ENCODE results near the gene CARD14. TPM values are rescaled to one million over a fixed set of nuclear protein-coding genes. Genes with fewer than 3 reads are reported as not detected.

Gene CARD14
- polyA plus RNA-seq, 3 donors: 0.06 to 0.10 TPM; not detected in 1

DNA sequence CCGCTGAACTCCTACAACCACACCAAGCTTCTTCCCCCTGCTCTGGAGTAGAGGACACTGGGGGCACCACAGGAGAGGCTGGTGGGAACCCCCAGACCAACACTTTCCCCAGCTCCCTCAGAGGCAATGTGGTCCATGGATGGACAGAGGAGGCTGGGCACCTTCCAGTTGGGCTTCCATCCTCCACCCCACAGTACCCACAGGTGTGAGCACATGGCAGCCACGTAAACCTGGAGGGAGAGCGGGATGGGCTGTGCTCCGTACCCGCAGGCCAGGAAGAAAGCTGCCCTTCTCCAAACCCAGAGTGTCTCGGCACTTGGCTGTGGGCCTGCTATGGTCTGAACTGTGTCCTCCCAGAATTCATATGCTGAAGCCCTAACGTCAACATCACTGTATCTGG is 48.6 kb downstream of the CARD14 start:
- no peak overlapping the region for H3K27ac ChIP-seq (ENCODE audit: low read depth, low read length)

GRCh38 chr17:80219013-80219762 is 49.4 kb downstream of the CARD14 start:
- no peak overlapping the region for H3K27ac ChIP-seq (ENCODE audit: low read depth, low read length)
- WGBS, 3 donors: 22 to 28% (median 24%) methylated on average over 15 of the region's 15 CpGs

More for the DNA sequence above, 48.6 kb downstream of the CARD14 start:
- WGBS, 3 donors: 85 to 90% (median 88%) methylated on average over 7 of the region's 7 CpGs

GRCh38 chr17:80219763-80220053 is 49.9 kb downstream of the CARD14 start:
- WGBS, 3 donors: 0 to 4% (median 2%) methylated on average over 4 to 5 of the region's 5 CpGs
- peak overlapping the region; percentile 13 for H3K27ac ChIP-seq (ENCODE audit: low read depth, low read length)

DNA sequence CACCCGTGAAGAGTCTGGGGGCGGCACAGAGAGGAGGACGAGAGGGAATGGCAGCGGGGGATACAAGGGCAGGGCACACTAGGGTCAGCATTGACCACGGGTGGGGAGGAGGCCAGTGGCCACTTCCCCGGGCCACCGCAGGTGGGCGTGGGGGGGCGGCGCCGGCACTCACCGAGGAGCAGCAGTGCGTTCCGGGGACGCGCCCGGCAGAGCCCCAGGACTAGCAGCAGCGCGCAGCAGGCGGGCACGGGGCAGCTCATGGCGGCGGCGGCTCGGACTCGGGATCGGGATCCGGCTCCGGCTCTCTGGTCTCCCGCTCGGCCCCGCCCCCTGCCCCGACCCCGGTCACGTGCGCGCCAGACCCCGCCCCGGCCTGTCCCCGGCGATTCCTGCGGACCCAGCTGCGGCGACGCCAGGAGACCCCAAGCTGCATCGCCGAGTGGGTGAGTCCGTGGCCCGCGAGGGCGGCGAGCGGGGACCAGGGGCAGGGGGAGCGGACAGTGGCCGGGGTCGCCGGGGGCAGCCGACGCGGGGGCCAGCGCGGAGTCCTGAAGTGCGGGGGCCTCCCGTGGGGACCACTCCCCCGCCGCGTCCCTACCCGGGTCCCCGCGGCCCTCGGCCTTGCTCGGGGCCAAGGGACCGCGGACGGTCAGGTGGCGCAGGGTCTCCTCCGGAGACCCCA is 50.4 kb downstream of the CARD14 start, which contains the start of the genes SGSH and SLC26A11:
Gene SGSH, minus strand, starts transcription at position 280 of the 682 bp plus-strand sequence. Its CDS starts 20 bp downstream, at position 260.
Gene SLC26A11, plus strand, starts transcription at position 374 of the 682 bp plus-strand sequence. CDS start 1,134 bp downstream, outside the sequence.
- H3K27ac ChIP-seq (ENCODE audit: low read depth, low read length): peak within 1 kb of the TSS; percentile 13
- WGBS, 3 donors: 1% methylated on average over 38 to 77 of the region's 77 CpGs

- no peak overlapping the region for H3K27ac ChIP-seq (ENCODE audit: low read depth, low read length)
- 7 to 13% (median 8%) methylated on average over 38 to 41 of the region's 41 CpGs for WGBS, 3 donors
These were observed 50.9 kb downstream of the CARD14 start for GRCh38 chr17:80220736-80221215.

- WGBS, 3 donors: 80 to 84% (median 82%) methylated on average over 28 to 29 of the region's 29 CpGs
- no peak overlapping the region for H3K27ac ChIP-seq (ENCODE audit: low read depth, low read length)
These were observed 51.7 kb downstream of the CARD14 start for GRCh38 chr17:80221351-80222105.

DNA sequence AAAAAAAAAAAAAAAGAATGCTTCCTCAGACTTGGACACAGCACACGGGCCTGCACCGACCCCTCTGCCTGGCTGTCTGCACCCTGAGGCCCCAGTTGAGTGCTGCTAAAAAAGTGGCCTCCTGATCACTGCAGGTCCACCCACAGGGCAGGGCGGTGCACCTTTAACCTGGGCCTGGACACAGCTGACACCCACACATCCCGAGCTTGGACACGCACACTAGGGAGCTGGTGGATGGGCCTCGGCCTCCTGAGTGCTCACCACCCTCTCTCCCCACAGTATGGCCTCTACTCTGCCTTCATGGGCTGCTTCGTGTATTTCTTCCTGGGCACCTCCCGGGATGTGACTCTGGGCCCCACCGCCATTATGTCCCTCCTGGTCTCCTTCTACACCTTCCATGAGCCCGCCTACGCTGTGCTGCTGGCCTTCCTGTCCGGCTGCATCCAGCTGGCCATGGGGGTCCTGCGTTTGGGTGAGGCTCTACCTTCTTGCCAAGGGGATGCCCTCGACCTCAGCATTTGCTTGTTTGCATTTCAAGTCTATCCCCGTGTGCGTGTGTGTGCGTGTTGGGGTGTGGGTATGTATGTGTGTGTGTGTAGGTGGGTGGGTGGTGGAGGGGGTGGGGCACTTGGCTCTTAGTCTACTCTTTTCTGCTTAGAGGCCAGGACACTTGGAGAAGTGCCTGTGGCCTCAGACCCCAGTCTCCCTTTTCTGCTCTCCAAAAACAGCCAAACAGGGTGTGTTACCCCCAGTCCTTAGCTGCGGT is 52.7 kb downstream of the CARD14 start:
- 87 to 92% (median 91%) methylated on average over 17 to 18 of the region's 18 CpGs for WGBS, 3 donors
- no peak overlapping the region for H3K27ac ChIP-seq (ENCODE audit: low read depth, low read length)

DNA sequence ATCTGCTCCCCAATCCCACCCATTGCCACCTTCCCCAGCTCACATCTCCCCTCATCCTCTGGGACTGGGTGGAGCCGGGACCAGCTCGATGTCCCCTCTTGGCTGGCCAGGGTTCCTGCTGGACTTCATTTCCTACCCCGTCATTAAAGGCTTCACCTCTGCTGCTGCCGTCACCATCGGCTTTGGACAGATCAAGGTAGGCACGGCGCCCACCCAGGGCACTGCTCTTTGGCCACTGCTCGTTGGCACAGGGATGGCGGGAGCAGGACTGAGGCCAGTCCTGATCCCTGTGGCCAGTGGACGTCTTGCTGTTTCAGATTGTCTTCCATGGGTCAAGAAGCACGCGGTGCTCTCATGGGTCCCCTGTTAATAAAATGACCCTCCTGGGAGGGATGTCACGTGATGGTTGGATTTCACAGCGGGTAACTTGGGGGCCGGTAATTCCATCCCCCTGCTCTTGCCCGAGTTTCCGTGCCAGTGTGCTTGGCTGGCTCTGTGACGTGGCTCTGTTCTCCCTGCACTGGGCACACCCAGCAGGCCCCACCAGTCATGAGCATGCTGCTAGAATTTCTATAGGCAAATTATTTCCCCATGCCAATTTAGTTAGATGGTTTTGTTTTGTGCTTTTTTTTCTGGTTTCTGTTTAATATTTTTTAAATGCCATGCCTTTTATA is 53.4 kb downstream of the CARD14 start:
- no peak overlapping the region for H3K27ac ChIP-seq (ENCODE audit: low read depth, low read length)
- 87 to 92% (median 89%) methylated on average over 18 of the region's 18 CpGs for WGBS, 3 donors

GRCh38 chr17:80223838-80224497 is 54.1 kb downstream of the CARD14 start:
- WGBS, 3 donors: 86 to 99% (median 89%) methylated on average over 11 of the region's 11 CpGs

DNA sequence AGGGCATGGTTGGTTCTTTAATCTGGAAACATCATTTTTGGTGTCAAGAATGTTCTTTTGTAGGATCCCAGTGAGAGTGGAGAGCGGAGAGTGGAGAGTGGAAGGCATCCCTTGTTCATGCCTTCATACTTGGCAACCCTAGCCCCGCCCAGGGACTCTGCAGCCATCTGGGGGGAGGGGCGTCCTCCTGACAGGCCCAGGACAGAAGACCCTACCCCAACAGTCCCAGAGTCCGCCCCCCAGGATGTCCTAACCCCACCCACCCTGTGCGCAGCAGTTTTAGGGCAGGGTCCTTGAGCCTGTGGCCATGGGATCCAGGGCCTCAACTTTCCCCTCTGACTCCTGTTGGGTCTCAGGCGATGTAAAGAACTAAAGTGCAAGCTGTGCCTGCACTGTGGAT is 54.9 kb downstream of the CARD14 start:
- 88 to 91% (median 89%) methylated on average over 6 of the region's 6 CpGs for WGBS, 3 donors
- no peak overlapping the region for H3K27ac ChIP-seq (ENCODE audit: low read depth, low read length)

More at GRCh38 chr17:80223838-80224497, 54.1 kb downstream of the CARD14 start:
- H3K27ac ChIP-seq (ENCODE audit: low read depth, low read length): no peak overlapping the region

- WGBS, 3 donors: 84 to 96% (median 95%) methylated on average over 6 of the region's 6 CpGs
- no peak overlapping the region for H3K27ac ChIP-seq (ENCODE audit: low read depth, low read length)
These were observed 55.4 kb downstream of the CARD14 start for GRCh38 chr17:80225230-80225629.

- H3K27ac ChIP-seq (ENCODE audit: low read depth, low read length): no peak overlapping the region
- WGBS, 3 donors: 94 to 96% (median 94%) methylated on average over 4 of the region's 4 CpGs
These were observed 57.3 kb downstream of the CARD14 start for GRCh38 chr17:80227156-80227555.

- 89 to 95% (median 93%) methylated on average over 11 of the region's 11 CpGs for WGBS, 3 donors
- no peak overlapping the region for H3K27ac ChIP-seq (ENCODE audit: low read depth, low read length)
These were observed 57.8 kb downstream of the CARD14 start for GRCh38 chr17:80227666-80228065.

- WGBS, 3 donors: 89 to 94% (median 90%) methylated on average over 14 of the region's 14 CpGs
- H3K27ac ChIP-seq (ENCODE audit: low read depth, low read length): no peak overlapping the region
These were observed 58.6 kb downstream of the CARD14 start for GRCh38 chr17:80228477-80228876.

GRCh38 chr17:80229011-80229410 is 59.2 kb downstream of the CARD14 start:
- H3K27ac ChIP-seq (ENCODE audit: low read depth, low read length): no peak overlapping the region
- 86 to 90% (median 88%) methylated on average over 4 of the region's 4 CpGs for WGBS, 3 donors

- no peak overlapping the region for H3K27ac ChIP-seq (ENCODE audit: low read depth, low read length)
- WGBS, 3 donors: 97 to 98% (median 97%) methylated on average over 1 of the region's 1 CpG
These were observed 62.6 kb downstream of the CARD14 start for GRCh38 chr17:80232438-80232837.

DNA sequence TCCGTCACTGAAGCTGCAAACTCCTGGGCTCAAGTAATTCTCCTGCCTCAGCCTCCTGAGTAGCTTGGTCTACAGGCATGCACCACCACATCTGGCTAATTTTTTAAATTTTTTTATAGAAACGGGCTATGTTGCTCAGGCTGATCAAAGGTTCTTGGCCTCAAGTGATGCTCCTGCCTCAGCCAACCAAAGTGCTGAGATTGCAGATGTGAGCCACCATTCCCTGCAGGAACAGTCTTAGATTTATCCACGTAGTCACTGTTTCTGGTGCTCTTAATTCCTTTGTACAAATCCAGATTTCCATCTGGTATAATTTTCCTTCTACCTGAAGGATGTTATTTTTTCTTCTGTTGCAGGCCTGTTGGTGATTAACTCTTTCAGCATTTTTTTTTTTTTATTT is 63.4 kb downstream of the CARD14 start:
- 95 to 99% (median 95%) methylated on average over 3 of the region's 3 CpGs for WGBS, 3 donors
- no peak overlapping the region for H3K27ac ChIP-seq (ENCODE audit: low read depth, low read length)

Data from adipose tissue (tissue), 3 donors.